ENCODE results near the gene KDM5D. TPM values are rescaled to one million over a fixed set of nuclear protein-coding genes. Genes with fewer than 3 reads are reported as not detected.

The KDM5D gene
- total RNA-seq = 10 to 100 TPM in 4 of 9 donors, not detected in 5; 26.9 to 36.3 (median 32.0) TPM
- 10 to 100 TPM; 13.8 to 18.4 TPM for polyA plus RNA-seq
- long read RNA-seq, donor 1 = 0 reads
- long read RNA-seq, donor 2 = 0 reads
- long read RNA-seq, donor 3, full-length matches to known transcripts = 1 of 10 reads
- long read RNA-seq, donor 3, partial matches to known transcripts = 3 of 10 reads
- long read RNA-seq, donor 3, other reads (novel, unspliced or antisense) = 6 of 10 reads

DNA sequence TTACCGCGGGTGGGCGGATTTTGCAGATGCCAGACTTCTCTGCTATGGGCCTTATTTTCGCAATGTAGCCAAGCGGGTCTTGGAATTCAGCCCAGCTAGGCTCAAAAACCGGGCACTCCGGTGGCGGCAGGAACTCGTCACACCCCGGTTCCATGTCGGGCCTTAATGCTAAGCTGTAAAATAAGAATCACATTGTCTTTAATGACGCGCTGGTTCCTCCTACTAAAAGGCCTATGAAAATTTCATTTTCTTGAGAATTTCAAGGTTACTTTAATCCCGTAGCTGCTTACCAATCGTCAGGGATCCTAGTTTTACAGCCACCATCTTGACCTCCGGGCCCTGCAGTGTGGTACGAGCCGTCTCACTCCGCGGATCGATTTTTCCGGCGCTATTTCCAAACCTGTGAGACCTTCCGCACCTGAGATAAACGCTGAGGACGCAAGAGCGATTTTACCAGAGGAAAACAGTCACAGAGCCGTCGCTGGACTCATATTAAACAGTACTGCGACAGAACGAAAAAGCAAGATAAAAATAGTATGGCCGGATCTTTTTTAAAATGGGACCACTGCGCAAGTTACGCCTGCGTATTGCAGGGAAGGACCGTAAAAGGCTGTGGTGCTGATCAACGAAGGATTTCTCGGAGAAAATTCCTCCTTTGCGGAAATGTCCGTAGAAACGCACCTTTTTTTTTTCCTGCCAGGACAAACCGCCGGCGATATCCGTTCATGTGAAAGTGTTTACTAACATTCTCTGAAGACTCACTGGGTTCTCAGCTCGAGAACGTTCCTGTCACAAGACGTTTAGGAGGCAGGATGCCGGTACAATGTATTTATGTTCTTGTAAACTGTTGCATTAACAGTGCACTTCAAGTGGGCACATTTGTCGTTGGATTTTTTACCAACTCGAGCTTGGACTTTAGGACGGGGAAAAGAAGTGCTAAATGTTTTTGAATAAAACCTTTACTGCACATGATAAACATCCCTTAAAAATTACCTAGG is at the start of gene KDM5D:
TSS of gene KDM5D (minus strand) at position 346 of the 998 bp plus-strand sequence. CDS start at position 154, 192 bp downstream.
- WGBS, 4 donors = 0 to 1% methylated on average over 52 of the region's 52 CpGs; no CpG with 5 or more reads in 2 of the 4 donors
- peak in 2 of 5 donors; percentile 50 to 51 for DNase-seq
- intact Hi-C loops (cut with DNase I) = loop anchor here in 2 of 10 donors (10.0 kb wide), 2 partner anchors 180 to 830 kb away; partner anchors contain the start of gene EIF1AY (in 1 of the 2)

DNA sequence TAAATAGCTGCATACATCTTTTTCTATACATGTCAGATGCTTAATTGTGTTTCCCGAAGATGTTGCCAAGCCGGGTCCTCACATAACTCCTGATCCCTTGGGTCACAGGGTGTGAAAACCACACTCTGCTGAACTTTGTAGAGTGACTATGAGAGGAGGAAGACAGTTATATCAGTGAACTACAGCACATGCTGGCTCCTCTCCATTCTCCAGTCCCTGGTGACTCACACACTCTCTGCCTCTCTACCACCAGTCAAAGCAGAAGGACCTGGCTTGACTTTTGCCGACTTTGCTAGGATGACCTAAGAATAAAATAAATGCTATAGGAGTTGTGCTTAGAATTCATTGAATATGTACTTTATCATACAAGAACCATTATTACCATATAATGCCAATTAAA is 23.8 kb upstream of the KDM5D start:
- intact Hi-C loops (cut with DNase I) = loop anchor here in 1 of 10 donors (10.0 kb wide), 1 partner anchor 46 kb away; no protein-coding TSS in a partner anchor
- WGBS, 4 donors = 36 to 72% methylated on average over 3 of the region's 3 CpGs; no CpG with 5 or more reads in 2 of the 4 donors
- DNase-seq = peak in 1 of 5 donors; percentile 10

More for the DNA sequence above, at the start of gene KDM5D:
- peaks cover 0 to 2% (median 0%) of the 10 kb centered on the region in 12 donors for H3K9me3 ChIP-seq
- H3K36me3 ChIP-seq = peaks cover 0 to 33% (median 3%) of the 10 kb centered on the region in 9 donors
- TF ChIP-seq, protein P1, sequence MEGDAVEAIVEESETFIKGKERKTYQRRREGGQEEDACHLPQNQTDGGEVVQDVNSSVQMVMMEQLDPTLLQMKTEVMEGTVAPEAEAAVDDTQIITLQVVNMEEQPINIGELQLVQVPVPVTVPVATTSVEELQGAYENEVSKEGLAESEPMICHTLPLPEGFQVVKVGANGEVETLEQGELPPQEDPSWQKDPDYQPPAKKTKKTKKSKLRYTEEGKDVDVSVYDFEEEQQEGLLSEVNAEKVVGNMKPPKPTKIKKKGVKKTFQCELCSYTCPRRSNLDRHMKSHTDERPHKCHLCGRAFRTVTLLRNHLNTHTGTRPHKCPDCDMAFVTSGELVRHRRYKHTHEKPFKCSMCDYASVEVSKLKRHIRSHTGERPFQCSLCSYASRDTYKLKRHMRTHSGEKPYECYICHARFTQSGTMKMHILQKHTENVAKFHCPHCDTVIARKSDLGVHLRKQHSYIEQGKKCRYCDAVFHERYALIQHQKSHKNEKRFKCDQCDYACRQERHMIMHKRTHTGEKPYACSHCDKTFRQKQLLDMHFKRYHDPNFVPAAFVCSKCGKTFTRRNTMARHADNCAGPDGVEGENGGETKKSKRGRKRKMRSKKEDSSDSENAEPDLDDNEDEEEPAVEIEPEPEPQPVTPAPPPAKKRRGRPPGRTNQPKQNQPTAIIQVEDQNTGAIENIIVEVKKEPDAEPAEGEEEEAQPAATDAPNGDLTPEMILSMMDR (IDR thresholded peaks at IDR 0.05) = no peak
- TF ChIP-seq POLR2A (IDR thresholded peaks at IDR 0.05) = no peak
- ATAC-seq = peak in 2 of 4 donors; percentile 87 to 91
- peak within 1 kb of the TSS in 7 of 12 donors; percentile 90 to 96 (median 94) for H3K27ac ChIP-seq
- H3K4me1 ChIP-seq = peaks cover 0 to 16% (median 0%) of the 10 kb centered on the region in 12 donors
- no peaks in the 10 kb centered on the region for H3K27me3 ChIP-seq
- peak within 1 kb of the TSS in 7 of 12 donors; percentile 51 to 85 (median 66) for H3K4me3 ChIP-seq

DNA sequence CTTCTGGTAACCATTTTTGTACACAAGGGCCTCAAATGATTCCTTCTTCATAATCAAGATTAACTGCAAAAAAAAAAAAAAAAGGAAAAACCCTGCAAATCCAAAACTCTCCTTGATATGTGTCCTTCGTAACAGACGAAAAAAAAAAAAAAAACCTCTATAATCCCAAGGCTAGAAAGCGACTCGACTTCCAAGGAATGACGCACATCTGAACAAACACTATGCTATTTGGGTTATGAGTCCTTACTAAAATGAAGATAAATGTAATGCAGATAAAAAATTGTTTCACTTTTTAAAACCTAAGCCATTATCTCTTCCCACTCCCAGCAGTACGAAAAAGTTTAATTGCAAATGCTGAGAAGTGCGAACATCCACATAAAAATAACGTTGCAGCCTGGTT is 1.2 kb downstream of the KDM5D start:
- DNase-seq = no peak
- WGBS, 4 donors = 54 to 59% methylated on average over 8 of the region's 8 CpGs; no CpG with 5 or more reads in 2 of the 4 donors
- intact Hi-C loops (cut with DNase I) = loop anchor here in 2 of 10 donors (10.0 kb wide), 2 partner anchors 179 to 831 kb away; partner anchors contain the start of gene EIF1AY (in 1 of the 2)
- no peak for ATAC-seq
- Histone ChIP-seq H3K27ac (peak overlapping the region in 5 of 12 donors; percentile 94 to 96 (median 95)), H3K27me3 (no peaks in the 10 kb centered on the region), H3K4me1 (peaks cover 0 to 27% (median 0%) of the 10 kb centered on the region in 12 donors), H3K4me3 (peak overlapping the region in 7 of 12 donors; percentile 51 to 85 (median 66)), H3K9me3 (no peaks in the 10 kb centered on the region), H3K36me3 (peaks cover 0 to 45% (median 3%) of the 10 kb centered on the region in 9 donors)
- no peak for TF ChIP-seq POLR2A (IDR thresholded peaks at IDR 0.05)
- TF ChIP-seq, protein P1 (IDR thresholded peaks at IDR 0.05) = no peak

More for the DNA sequence above, 23.8 kb upstream of the KDM5D start:
- H3K27ac ChIP-seq = no peak overlapping the region
- no peaks in the 10 kb centered on the region for H3K27me3 ChIP-seq
- H3K36me3 ChIP-seq = no peaks in the 10 kb centered on the region
- no peak overlapping the region for H3K4me3 ChIP-seq
- no peaks in the 10 kb centered on the region for H3K9me3 ChIP-seq
- no peaks in the 10 kb centered on the region for H3K4me1 ChIP-seq
- TF ChIP-seq, protein P1 (IDR thresholded peaks at IDR 0.05) = no peak
- TF ChIP-seq POLR2A (IDR thresholded peaks at IDR 0.05) = no peak
- ATAC-seq = peak in 1 of 4 donors; percentile 83
